HG02981 (cell line): ENCODE data around the gene TMEM222.

Experiments used
- ATAC-seq: cut with Tn5 transposase; IDR thresholded peaks from one replicate; pipeline ENCODE4 v1.9.1; 2021; ENCODE audit warnings: mild to moderate bottlenecking, moderate library complexity; ENCODE audit not compliant: unreplicated experiment

TMEM222 gene

DNA sequence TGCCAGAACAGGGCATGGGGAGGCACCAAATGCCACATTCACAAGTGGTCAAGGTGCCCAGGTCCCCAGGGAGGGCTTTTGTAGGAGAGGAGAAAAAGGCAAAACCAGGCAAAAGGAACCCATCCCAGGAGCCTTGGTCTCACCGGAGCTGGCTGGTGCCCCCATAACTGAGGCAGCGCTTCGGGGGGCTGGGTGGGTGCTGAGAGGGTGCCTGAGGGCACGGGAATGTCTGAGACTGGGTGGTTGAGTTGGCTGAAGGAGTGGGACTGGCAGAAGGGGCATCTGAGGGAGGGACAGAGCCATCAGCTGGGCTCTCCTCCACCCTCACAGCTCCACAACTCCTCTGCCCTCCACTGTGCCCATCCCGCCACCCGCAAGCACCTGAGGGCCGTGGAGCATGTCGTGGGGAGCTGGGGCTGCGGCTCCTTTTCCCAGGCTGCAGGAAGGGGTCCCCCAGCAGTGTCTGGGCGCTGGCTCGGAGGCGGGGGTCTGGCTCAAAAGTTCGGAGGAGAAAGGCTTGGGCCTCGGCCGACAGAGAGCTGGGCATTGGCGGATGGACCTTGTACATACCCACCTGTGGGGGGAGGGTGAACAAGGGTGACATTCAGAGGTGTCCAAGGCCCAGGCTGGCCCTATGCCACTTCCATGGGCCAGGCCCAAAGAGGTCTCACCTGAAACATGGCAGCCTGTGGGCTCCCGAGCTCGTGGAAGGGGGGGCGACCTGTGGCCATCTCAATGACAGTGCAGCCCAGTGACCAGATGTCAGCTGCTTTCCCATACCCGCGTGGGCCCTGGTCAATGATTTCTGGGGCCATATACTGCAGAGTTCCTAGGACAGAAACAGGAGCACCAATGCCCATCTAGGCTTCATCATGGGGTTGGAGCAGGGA is 36.3 kb downstream of the TMEM222 start:
- no peak for ATAC-seq

DNA sequence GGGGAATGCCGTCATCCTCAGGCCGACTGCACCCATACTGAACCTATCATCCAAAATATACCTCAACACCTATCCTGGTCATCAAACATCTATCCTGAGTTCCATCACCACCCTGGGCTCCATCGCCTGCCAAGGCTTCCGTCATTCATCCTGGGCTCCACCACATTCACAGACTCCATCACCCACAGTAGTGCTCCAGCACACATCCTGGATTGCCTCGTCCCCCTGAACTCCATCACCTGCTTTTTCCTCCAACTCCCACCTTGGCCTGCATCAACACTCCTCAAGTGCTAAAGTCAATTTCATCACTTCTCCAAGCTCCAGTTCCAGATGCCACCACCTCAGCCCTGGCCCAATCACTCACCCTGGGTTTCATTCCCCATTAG is 37.0 kb downstream of the TMEM222 start:
- no peak for ATAC-seq

DNA sequence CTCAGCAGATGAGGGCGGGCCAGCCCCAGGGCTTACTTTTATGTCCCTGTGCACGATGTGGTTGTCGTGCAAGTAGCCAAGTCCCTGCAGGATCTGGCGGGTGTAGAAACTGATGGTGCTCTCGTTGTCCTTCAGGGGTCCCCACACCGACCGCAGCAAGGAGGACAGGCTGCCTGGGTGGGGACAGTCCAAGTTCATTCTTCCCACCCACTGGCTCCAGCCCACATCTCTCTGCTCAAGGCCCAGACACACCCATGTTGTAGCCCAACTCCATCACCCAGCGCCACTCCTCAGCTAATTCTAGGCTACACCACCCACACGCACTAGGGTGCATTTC is 37.8 kb downstream of the TMEM222 start:
- no peak for ATAC-seq

DNA sequence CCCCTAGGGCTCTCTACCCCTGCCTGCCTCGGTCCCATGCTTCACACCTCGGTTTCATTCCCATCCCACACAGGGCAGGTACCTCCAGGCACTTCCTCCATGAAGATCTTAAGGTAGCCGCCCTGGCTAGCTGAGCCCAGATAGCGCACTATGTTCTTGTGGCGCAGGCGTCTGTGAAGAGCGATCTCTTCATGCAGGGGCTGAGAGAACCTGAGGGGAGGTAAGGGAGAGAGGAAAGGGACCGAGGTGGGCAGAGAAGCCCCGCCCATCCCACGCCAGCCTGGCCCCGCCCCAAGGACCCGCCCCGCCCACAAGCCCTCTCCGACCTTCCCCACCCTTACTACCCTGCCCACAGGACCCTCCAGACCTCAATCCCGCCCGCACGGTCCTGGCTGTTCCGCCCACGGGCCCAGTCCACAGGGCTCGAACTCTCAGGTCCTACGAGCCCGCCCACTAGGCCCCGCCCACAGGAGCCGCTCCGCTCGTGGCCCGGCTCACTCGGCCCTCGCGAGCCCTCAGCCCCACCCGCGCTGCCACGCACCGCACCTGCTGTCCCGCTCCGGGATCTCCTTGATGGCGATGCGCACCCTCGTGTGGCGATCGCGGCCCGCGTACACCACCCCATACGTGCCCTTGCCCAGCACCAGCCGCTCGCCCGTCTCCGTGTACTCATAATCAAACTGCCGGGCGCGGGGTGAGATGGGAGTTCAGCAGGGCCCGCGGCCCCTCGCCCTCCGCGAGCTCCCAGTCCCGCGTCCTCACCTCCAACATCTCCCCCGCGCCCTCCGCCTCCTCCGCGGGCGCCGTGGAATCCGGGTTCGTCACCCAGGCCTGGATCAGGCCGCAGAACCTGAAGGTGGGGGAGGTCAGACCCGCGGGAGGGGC is 38.4 kb downstream of the TMEM222 start:
- no peak for ATAC-seq

DNA sequence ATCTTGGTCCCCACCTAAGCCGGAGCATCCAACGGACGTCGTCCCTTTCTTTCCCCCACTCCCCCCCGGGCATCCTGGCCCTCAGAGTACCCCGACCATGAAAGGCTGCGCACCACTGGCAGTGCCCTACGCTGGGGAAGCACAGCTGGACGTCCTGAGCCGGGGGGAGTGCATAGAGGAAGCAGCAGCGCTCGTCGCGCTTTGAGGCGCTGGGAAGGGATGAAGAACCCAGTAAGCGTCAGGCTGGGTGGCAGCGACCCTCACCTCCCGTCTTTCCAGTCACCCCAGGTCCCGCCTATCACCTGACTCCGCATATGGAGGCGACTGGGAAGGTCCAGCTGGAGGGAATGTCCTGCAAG is 39.1 kb downstream of the TMEM222 start:
- ATAC-seq, result no peak

DNA sequence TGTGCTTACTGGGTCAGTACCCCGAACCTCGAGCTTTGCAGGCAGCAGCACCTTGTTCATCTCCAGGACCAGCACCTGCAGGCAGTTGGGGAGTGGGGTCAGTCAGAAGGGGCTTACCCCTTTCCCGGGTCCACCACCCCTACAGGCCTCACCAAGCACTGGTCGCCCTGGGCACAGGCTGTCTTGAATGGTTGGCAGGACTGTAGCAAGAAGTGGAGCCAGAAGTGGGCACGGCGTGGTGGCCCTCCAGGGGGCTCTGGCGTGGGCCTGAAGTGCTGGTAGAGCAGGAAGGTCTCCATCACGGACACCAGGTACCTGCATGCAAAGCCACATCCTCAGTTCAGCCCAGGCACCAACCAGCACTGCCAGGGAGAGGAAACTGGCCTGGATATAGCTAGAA is 39.6 kb downstream of the TMEM222 start:
- ATAC-seq, result no peak

DNA sequence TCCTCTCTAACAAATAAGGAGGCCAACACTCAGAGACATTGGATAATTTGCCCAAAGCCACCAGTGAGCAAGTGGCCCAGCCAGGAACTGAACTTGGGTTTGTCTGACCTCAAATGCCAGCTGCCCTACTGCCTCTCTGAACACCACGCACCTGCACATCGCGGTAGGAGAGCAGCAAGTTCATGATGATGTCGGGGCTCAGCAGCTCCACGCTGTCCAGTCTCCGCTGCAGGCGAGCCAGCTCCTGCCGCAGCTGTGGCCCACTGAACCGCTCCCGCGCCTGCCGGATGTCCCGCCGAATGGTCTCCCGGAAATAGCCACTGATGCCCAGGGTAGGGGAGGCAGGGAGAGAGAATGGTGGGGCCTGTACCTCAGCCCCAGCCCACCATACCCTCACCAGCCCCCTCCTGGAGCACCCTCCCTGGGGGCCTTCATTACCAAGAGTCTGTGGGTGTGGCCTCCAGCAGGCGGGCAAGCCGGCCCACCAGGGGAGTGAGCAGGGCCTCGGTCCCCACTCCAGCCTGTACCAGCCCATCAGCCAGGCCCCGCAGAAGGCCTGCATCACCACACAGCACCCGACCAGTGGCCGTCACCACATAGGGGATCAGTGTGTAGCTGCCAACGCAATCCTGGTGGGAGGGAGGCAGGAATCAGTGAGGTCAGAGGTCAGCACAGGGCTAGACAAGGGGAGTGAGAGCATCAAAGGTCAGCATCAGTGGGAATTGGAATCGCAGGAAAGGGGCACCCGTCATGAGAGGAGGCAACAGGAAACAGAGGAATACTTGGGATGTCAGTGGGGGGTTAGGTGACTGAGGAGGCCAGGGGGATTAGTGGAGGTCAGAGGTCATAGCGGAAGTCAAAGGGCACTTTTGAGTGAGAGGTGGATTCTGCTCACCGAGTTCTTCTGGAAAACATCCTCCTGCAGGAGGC is 42.1 kb downstream of the TMEM222 start:
- ATAC-seq, result no peak

DNA sequence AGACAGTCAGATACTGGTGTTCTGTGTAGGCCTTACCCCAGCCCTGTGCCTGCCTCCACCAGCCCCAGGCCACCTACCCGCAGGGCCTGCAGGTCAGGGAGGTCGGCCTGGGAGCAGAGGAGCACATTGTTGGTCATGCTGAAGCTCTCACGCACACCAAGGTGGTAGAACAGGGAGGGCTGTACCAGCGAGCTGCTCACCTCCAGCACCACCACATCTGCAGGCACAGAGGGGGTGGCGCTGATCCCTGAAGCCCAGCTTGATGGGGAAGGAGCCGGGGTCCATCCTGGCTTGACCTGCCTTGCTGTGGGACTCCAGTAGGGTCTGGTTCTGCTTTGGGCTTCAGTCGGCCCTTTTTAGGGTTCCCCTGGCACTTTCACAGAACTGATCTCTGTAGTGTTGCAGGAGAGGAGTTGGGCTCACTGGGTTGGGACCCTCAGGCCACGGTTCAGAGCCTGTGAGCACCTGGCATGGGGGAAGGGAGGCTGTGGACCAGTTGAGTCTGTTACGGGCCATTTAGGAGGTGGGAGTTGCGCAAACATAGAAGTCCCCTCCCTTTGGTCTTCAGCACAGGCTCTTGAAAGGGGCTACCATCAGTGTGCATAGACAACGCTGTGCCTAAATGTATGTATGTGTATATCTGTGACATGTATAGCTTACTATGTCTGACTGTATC is 42.9 kb downstream of the TMEM222 start:
- ATAC-seq, result peak; percentile 7

DNA sequence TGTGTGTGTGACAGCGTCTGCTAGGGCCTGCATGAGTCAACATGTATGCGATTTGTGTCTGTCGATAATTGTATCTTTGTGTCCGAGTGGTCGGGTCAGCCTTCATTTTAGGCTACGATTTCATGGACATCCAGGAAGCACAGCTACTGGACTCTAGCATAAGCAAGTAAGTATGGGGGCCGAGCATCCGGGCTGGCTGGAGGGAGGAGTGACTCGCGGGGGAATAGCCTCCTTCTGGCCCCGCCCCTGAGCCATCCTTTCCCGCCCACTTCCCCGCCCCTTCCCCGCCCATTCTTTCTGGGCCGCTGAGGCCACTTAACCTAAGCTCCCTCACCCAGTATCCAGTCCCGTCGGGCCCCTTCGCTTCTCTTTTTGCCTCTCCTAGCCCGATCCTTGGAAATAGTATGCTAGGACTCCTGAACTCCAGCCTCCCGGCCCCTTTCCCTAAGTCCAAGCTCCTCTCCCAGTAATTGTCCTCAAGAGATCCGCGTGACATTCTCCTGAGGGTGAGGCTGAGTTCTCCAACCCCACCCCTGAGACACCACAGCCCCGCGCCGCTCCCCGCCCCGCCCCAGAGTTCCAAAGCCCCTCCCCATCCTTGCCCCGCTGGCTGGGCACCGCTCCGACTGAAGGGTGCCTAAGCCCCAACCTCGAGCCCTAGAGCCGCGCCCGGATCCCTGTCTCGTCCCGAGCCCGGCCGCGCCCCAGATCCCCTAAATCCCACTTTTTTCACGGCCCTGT is 43.6 kb downstream of the TMEM222 start:
- peak; percentile 42 for ATAC-seq

DNA sequence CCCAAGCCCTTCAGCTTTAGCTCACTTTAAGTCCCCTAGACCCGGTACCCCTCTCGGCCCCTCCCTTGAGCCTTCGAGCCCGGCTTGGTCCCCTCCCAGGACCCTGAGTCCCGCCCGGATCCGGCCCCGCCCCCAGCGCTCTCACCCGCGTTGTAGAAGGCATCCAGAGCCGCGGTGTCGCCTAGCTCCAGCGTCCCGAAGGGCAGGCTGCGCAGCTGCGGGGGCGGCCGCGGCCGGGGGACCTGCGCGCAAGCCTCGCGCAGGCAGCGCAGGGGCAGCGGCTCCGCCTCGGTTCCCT is 44.1 kb downstream of the TMEM222 start:
- ATAC-seq, result peak; percentile 27

DNA sequence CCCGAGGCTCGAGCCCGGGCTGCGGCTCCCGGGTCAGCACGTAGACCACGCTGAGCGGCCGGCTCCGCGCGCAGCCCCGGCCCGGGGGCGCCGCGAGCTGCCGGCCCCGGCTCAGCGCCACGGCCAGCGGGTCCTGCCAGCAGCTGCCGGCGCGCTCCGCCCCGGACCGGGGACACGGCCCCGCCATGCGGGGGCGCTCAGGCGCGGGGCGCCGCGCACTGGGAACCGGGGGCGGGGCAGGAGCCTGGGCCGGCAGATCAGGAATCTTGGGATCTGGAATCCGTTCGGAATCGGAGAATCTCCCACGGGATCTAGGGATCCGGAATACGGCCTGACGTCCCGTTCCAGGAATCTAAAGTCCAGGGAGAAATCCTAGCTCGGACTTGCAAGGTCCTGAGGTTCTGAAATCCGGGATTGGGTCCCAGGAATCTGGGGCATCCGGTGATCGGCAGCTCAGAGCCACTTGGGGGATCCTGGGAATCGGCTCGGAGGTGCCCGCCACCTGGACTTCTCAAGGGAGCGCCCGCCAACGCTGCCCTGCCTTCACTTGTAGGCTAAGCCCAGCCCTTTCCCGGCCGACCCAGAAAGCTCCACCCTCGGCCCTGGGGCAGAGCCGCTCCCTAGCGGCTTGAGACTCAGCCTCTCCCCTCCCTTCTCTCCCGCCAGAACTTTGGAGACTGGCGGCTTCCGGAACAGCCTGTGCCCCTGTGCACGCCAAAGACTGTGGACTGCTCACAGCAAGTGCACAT is 44.6 kb downstream of the TMEM222 start, which contains the start of gene MAP3K6:
Gene MAP3K6 (minus strand): TSS at position 551 of the 749 bp plus-strand sequence. CDS start 364 bp downstream, at position 187.
- ATAC-seq, result peak; percentile 14

DNA sequence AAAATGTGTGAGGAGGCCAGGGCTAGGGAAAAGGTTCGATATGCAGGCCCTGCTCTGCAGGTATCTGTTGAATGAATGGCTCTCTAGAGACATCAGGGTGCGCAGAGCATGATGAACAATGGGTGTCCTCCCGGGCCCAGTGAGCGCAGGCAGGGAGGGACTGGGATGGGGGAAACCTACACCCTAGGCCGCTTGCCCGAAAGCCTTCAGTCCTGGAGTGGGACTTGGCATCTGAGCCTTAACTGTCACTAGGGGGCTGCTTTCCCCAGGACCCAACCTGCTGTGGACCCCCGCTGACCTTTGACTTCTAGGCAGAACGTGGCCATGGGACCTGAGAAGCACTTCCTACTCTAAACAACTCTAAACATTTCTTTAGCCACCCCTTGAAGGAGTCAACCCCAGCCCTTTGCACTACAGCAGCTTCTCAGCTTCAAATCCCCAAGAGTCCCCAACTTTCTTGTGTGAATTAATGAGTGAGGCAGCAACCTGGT is 45.2 kb downstream of the TMEM222 start:
- ATAC-seq, result no peak

DNA sequence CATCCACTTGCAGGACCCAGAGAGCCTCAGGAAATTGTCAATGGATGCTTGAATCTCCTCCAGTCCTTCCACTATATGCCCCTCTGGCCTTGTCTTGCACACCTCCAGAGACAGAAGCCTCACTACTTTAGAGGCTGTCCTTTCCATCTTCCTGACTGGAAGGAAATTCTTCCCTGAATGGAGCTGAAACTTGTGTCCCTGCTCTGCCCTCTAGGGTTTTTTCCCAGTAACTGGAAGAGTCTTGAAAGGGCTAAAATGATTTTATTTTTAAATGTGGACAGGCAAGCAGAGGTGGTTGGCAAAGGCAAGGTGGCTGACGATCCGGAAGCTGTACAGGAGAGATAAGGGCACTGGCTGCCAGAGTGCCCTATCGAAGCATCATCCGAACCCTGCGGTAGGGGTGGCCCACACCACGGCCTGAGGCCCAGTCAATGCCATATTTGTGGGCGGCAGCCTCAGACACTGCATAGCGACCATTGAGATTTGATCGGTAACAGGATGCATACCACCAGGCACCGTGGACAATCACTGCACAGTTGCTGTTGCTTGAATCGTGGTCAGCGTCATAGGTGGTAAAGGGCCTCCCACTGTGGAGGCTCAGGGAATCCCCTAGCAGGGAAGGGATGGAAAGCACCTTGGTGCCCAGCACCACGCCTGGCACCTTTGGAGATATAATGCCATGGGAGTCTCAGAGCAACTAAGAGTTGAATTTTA is 47.1 kb downstream of the TMEM222 start:
- ATAC-seq, result no peak

DNA sequence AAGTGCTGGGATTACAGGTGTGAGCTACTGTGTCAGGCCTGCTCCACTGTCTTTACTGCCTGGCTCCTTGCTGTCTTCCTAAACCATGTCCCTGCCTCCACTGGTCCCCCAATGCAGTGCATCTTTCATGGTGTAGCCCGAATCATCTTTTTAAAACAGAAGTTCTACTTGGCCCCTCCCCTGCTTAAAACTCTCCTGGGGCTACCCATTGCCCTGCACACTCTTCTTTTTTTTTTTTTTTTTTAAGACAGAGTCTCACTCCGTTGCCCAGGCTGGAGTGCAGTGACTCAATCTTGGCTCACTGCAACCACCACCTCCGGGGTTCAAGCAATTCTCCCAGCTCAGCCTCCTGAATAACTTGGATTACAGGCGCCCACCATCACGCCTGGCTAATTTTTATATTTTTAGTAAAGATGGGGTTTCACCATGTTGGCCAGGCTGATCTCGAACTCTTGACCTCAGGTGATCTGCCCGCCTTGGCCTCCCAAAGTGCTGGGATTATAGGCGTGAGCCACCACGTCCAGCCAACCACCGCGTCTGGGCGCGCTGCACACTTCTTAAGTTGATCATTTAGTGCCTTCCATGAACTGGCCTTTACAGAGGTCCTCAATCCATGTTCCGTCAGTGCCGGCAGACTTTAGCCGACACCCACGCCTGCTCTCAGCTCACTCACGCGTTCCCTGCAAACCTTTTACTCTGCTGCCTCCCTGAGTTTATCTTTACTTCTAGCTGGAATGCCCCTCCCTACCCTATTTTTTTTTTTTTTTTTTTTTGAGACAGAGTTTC is 50.3 kb downstream of the TMEM222 start:
- ATAC-seq, result no peak

DNA sequence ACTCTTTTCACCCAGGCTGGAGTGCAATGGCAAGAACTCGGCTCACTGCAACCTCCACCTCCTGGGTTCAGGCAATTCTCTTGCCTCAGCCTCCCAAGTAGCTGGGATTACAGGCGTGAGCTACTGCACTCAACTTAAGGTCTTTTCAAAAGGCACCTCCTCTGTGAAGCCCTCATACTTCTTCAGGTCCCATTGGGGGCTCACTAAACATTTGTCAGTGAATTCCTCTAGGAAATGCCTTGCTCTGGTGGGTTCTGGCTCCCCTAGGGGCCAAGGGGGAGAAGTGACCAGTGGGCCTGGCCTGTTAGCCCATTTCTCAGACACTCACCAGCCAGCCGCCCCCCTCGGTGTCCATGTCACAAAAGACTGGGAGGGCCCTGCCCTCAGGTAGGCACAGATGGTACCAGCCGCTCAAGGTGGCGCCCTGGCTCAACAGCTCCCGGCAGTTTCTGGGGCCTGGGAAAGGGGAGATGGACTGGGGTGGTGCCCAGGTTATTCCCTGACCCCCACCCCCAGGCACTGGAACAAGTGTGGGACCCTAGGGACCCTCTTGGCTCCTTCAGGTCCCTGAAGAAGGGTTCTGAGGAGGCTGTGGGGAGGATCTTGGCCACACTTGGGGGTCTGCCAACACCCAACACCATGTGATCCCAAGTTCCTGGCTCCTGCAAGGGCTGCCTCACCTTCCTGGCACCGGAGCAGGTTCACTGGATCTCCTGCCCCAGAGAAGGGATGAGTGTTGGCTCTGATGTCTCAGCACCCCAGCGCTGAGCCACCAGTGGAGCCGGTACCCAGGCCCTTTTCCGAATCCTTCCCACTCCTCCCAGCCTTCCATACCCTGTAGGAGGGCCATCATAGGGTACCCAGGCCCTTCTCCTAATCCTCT is 51.1 kb downstream of the TMEM222 start:
- ATAC-seq, result no peak

DNA sequence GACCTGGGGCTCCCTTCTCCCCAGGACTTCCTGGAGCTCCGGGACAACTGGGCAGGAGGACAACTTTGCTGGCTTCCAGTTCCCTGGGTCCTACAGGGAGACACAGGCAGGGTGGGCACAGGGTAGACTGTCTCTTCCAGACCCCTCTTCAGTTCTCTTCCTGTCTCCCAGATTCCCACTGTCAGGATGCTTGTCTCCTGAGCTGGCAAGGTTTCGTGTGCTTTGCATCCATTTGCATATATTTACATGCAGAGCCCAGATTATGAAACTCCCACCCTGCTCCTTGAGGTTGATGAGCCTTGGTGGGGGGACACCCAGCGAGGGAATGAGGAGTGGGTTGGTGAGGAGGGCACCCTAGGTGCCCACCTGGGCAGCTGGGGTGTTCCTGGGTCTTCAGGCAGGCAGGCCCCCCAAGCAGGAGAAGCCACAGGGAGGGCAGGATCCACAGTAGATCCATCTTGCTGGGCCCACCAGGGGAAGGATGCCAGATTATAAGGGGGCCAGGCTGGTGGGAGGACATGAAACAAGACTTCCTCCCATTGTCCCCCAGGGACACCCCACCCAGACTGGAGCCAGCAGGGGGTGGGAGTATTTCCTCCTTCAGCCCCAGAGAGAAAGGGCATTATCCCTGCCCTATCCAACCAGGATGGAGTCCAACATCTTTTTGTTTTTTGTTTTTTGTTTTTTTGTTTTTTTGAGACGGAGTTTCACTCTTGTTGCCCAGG is 52.6 kb downstream of the TMEM222 start, which contains the start of gene FCN3:
Gene FCN3 (minus strand): TSS at position 463 of the 725 bp plus-strand sequence. CDS start 6 bp downstream, at position 457.
- no peak for ATAC-seq
